ENCODE measurements around the gene TMEM184A. TPM values are rescaled to one million over a fixed set of nuclear protein-coding genes. Genes with fewer than 3 reads are reported as not detected.

TMEM184A gene
- total RNA-seq, 2 donors from 2014 or later, result 4.6 to 5.1 TPM

DNA sequence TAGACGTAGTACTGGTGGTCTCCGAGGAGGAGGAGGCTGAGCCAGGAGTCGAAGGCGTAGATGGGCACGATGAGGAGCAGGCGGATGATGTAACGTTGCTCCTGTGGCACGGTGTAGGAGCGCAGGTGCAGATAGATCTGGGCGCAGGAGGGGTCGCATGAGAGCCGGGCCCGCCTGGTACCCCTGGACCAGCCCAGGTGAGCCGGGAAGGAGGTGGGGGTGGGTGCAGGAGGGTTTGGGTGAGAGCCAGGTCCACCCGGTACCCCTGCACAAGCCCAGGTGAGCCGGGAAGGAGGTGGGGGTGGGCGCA is 5.2 kb downstream of the TMEM184A start:
- WGBS, 2 experiments (ENCODE audit: insufficient coverage in 1 of 2, insufficient read length in 1 of 2), result 95 to 99% methylated on average over 8 to 17 of the region's 17 CpGs
- Mint-ChIP-seq H3K4me1 (peaks cover 10% of the 10 kb centered on the region), H3K4me3 (no peak overlapping the region), H3K36me3 (ENCODE audit: low read depth) (no peaks in the 10 kb centered on the region), H3K9me3 (no peaks in the 10 kb centered on the region), H3K27ac (no peak overlapping the region), H3K27me3 (ENCODE audit: insufficient read depth) (no peaks in the 10 kb centered on the region)
- TF ChIP-seq, protein P1, sequence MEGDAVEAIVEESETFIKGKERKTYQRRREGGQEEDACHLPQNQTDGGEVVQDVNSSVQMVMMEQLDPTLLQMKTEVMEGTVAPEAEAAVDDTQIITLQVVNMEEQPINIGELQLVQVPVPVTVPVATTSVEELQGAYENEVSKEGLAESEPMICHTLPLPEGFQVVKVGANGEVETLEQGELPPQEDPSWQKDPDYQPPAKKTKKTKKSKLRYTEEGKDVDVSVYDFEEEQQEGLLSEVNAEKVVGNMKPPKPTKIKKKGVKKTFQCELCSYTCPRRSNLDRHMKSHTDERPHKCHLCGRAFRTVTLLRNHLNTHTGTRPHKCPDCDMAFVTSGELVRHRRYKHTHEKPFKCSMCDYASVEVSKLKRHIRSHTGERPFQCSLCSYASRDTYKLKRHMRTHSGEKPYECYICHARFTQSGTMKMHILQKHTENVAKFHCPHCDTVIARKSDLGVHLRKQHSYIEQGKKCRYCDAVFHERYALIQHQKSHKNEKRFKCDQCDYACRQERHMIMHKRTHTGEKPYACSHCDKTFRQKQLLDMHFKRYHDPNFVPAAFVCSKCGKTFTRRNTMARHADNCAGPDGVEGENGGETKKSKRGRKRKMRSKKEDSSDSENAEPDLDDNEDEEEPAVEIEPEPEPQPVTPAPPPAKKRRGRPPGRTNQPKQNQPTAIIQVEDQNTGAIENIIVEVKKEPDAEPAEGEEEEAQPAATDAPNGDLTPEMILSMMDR (conservative IDR thresholded peaks at IDR 0.05), result no peak
- no peaks in the 10 kb centered on the region for H3K4me1 ChIP-seq (ENCODE audit: control insufficient read depth, insufficient read depth, low read length)
- H3K27ac ChIP-seq (ENCODE audit: low read depth, low read length), result no peak overlapping the region
- H3K27me3 ChIP-seq (ENCODE audit: control insufficient read depth, insufficient read depth, low read length, poor library complexity, severe bottlenecking), result no peaks in the 10 kb centered on the region
- no peak overlapping the region for H3K9ac ChIP-seq (ENCODE audit: extremely low read depth, low read length, poor library complexity, severe bottlenecking)
- no peak for DNase-seq
- H3K4me3 ChIP-seq (ENCODE audit: low read length), result no peak overlapping the region
- no peaks in the 10 kb centered on the region for H3K36me3 ChIP-seq (ENCODE audit: control insufficient read depth, insufficient read depth, low read length)
- H3K9me3 ChIP-seq (ENCODE audit: control insufficient read depth, low read length), result no peaks in the 10 kb centered on the region

DNA sequence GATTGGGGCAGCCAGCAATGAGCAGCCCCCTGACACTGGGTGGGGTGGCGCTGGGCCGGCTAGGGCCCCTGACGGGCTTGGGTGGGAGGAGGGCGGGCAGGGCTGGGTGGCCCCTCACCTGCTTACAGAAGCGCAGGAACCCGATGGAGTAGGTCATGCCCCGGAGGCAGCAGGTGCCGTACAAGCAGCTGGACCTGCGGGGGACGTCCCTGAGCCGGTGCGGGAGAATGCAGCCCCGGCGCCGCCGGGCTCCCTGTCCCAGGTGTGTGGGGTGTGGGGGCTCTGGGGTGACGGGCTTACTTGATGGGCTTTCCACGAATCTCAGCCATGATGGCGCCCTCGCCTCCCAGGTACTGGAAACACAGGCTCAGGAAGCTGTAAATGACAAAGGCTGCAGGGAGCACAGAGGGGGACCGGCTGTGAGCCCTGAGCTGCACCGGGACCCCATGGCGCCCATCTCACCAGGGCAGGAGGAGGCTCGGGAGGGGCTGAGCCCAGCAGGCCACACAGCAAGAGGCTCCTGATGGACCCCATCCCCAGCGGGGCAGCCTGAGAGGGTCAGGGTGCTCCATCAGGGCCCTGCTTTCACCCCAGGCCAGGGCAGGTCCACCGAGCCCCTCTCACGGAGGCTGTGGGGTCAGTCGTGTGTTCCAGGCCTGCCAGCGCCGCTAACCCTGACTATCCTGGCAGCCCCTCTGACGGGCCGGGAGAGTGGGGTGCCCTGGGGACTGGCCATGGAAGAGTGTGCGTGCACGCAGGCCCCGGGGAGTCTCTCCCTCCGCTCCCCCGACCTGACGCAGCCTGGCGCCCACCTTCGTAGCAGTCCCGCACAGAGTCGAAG is 5.8 kb downstream of the TMEM184A start:
- H3K9me3 ChIP-seq (ENCODE audit: control insufficient read depth, low read length), result no peaks in the 10 kb centered on the region
- H3K4me1 ChIP-seq (ENCODE audit: control insufficient read depth, insufficient read depth, low read length), result no peaks in the 10 kb centered on the region
- 88 to 92% methylated on average over 28 to 42 of the region's 42 CpGs for WGBS, 2 experiments (ENCODE audit: insufficient coverage in 1 of 2, insufficient read length in 1 of 2)
- H3K9me3 Mint-ChIP-seq, result no peaks in the 10 kb centered on the region
- no peaks in the 10 kb centered on the region for H3K36me3 ChIP-seq (ENCODE audit: control insufficient read depth, insufficient read depth, low read length)
- no peak overlapping the region for H3K27ac Mint-ChIP-seq
- H3K9ac ChIP-seq (ENCODE audit: extremely low read depth, low read length, poor library complexity, severe bottlenecking), result no peak overlapping the region
- H3K27me3 Mint-ChIP-seq (ENCODE audit: insufficient read depth), result no peaks in the 10 kb centered on the region
- no peak overlapping the region for H3K27ac ChIP-seq (ENCODE audit: low read depth, low read length)
- H3K27me3 ChIP-seq (ENCODE audit: control insufficient read depth, insufficient read depth, low read length, poor library complexity, severe bottlenecking), result no peaks in the 10 kb centered on the region
- H3K36me3 Mint-ChIP-seq (ENCODE audit: low read depth), result no peaks in the 10 kb centered on the region
- no peak for DNase-seq
- H3K4me1 Mint-ChIP-seq, result peaks cover 7% of the 10 kb centered on the region
- H3K4me3 ChIP-seq (ENCODE audit: low read length), result no peak overlapping the region
- TF ChIP-seq, protein P1 (conservative IDR thresholded peaks at IDR 0.05), result no peak
- H3K4me3 Mint-ChIP-seq, result no peak overlapping the region

DNA sequence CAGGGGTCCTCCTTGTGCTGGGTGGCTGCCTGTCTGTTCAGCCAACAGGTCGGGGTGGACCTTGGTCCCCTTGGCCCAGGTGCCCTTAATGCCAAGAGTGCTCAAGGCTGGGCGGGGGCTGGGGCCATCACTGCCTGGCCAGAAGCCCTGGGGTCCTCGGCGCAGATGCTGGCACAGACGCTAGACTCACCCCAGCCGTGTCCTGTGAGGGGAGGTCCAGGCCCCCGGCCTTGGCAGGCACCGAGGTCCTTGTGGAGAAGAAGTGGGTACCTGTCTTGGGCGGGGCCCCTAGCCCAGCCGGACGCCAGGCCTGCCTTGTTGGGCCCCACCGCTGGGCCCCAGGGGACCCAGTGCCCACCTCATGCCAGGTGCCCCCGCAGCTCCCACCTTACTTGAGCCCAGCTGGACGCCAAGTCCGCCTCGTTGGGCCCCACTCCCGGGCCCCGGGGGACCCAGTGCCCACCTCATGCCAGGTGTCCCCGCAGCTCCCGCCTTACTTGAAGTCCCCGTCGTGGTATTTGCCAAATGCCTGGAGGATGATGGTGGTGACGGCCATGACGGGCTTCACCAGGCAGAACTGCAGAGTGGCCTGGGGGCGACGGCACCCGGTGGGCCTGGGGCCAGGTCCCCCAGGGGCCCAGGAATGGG is 6.5 kb downstream of the TMEM184A start:
- no peak overlapping the region for H3K4me3 ChIP-seq (ENCODE audit: low read length)
- WGBS, 2 experiments (ENCODE audit: insufficient coverage in 1 of 2, insufficient read length in 1 of 2), result 95 to 98% methylated on average over 21 to 27 of the region's 27 CpGs
- TF ChIP-seq, protein P1 (conservative IDR thresholded peaks at IDR 0.05), result no peak
- no peaks in the 10 kb centered on the region for H3K27me3 Mint-ChIP-seq (ENCODE audit: insufficient read depth)
- no peak overlapping the region for H3K27ac ChIP-seq (ENCODE audit: low read depth, low read length)
- H3K27ac Mint-ChIP-seq, result no peak overlapping the region
- H3K9ac ChIP-seq (ENCODE audit: extremely low read depth, low read length, poor library complexity, severe bottlenecking), result no peak overlapping the region
- DNase-seq, result no peak
- H3K9me3 Mint-ChIP-seq, result no peaks in the 10 kb centered on the region
- no peaks in the 10 kb centered on the region for H3K36me3 Mint-ChIP-seq (ENCODE audit: low read depth)
- no peaks in the 10 kb centered on the region for H3K4me1 Mint-ChIP-seq
- no peaks in the 10 kb centered on the region for H3K4me1 ChIP-seq (ENCODE audit: control insufficient read depth, insufficient read depth, low read length)
- no peak overlapping the region for H3K4me3 Mint-ChIP-seq
- H3K27me3 ChIP-seq (ENCODE audit: control insufficient read depth, insufficient read depth, low read length, poor library complexity, severe bottlenecking), result no peaks in the 10 kb centered on the region
- H3K9me3 ChIP-seq (ENCODE audit: control insufficient read depth, low read length), result no peaks in the 10 kb centered on the region
- H3K36me3 ChIP-seq (ENCODE audit: control insufficient read depth, insufficient read depth, low read length), result no peaks in the 10 kb centered on the region
